GM12874 (cell line): Measurements from ENCODE around the gene SERP2.

Experiments used
- CTCF ChIP-seq: IDR thresholded peaks from 2 replicates; pipeline ENCODE4 v1.5.1; 2011; ENCODE audit warnings: low read depth, mild to moderate bottlenecking, control low read depth, low read length, moderate library complexity; ENCODE audit not compliant: insufficient read depth

Gene SERP2

GRCh38 chr13:44368599-44369368 lies 4.8 kb upstream of the SERP2 start:
- no peak for TF ChIP-seq CTCF

- no peak for TF ChIP-seq CTCF
Observed at GRCh38 chr13:44371421-44371820, 2.2 kb upstream of the SERP2 start.

GRCh38 chr13:44373247-44373600 lies 400 bp upstream of the SERP2 start:
- no peak for TF ChIP-seq CTCF

GRCh38 chr13:44374348-44374712 lies 706 bp downstream of the SERP2 start:
- no peak for TF ChIP-seq CTCF

GRCh38 chr13:44378277-44378676 lies 4.7 kb downstream of the SERP2 start:
- no peak for TF ChIP-seq CTCF

- no peak for TF ChIP-seq CTCF
Observed at GRCh38 chr13:44379885-44380284, 6.3 kb downstream of the SERP2 start.

GRCh38 chr13:44380404-44381165 lies 7.0 kb downstream of the SERP2 start:
- no peak for TF ChIP-seq CTCF
